DND-41 (cell line): ENCODE data around the gene ARID2.
A peak's percentile ranks its signal among the peaks of the same experiment; 100 is the strongest.

ENCODE experiments used
- ATAC-seq: fragments of 200-7000 bp; cut with Tn5 transposase; 3 replicates; pipeline ENCODE4 v1.9.1; 2021; ENCODE audit warnings: low read depth; ENCODE audit not compliant: insufficient read depth
- DNase-seq: peaks from one replicate; pipeline ENCODE4 v3.0.0-alpha.2; 2020
- H2AFZ ChIP-seq: 2 replicates; pipeline ENCODE4 v1.6.0; 2012; ENCODE audit warnings: low read depth, low read length
- H3K27ac ChIP-seq: 2 replicates; pipeline ENCODE4 v1.5.1; 2012; ENCODE audit warnings: low read length, inconsistent platforms
- H3K27me3 ChIP-seq: fragments of 200-600 bp; sonication (generic); 2 replicates; pipeline ENCODE4 v1.6.0; 2012; ENCODE audit warnings: low read length, mild to moderate bottlenecking, inconsistent platforms; ENCODE audit not compliant: insufficient read depth, poor library complexity
- H3K36me3 ChIP-seq: 2 replicates; pipeline ENCODE4 v1.5.1; 2012; ENCODE audit warnings: low read length, inconsistent platforms; ENCODE audit not compliant: insufficient read depth
- H3K4me1 ChIP-seq: 2 replicates; pipeline ENCODE4 v1.5.1; 2012; ENCODE audit warnings: mild to moderate bottlenecking, low read length; ENCODE audit not compliant: insufficient read depth
- H3K4me2 ChIP-seq: 2 replicates; pipeline ENCODE4 v1.6.0; 2012; ENCODE audit warnings: mild to moderate bottlenecking, moderate library complexity, low read length, inconsistent platforms; ENCODE audit not compliant: insufficient read depth
- H3K4me3 ChIP-seq, 2 experiments: fragments of 200-600 bp in 1 of 2; shearing (Covaris generic) in 1 of 2; 2 replicates each; pipeline ENCODE4 v1.5.1; 2012 to 2016; ENCODE audit warnings: inconsistent platforms in 2 of 2, low read length in 2 of 2, mild to moderate bottlenecking in 2 of 2, low read depth in 1 of 2, moderate library complexity in 1 of 2
- H3K79me2 ChIP-seq: 2 replicates; pipeline ENCODE4 v1.6.0; 2012; ENCODE audit warnings: low read length, inconsistent platforms; ENCODE audit not compliant: insufficient read depth
- H3K9ac ChIP-seq: 2 replicates; pipeline ENCODE4 v1.6.0; 2012; ENCODE audit warnings: low read depth, mild to moderate bottlenecking, inconsistent platforms, low read length, moderate library complexity
- H3K9me3 ChIP-seq: 2 replicates; pipeline ENCODE4 v1.5.1; 2012; ENCODE audit warnings: low read length, moderate library complexity, mild to moderate bottlenecking, inconsistent platforms; ENCODE audit not compliant: insufficient read depth, severe bottlenecking
- H4K20me1 ChIP-seq: 2 replicates; pipeline ENCODE4 v1.6.0; 2012; ENCODE audit warnings: low read length; ENCODE audit not compliant: insufficient read depth
- CTCF ChIP-seq: IDR thresholded peaks from 2 replicates; pipeline ENCODE4 v1.5.1; 2012; ENCODE audit warnings: borderline replicate concordance, low read length, moderate library complexity, mild to moderate bottlenecking; ENCODE audit not compliant: poor library complexity, severe bottlenecking; ENCODE audit errors: extremely low read depth
- EZH2 ChIP-seq: IDR thresholded peaks from 3 replicates; pipeline ENCODE4 v1.6.1; 2012; ENCODE audit warnings: borderline replicate concordance, low read depth, mild to moderate bottlenecking, moderate library complexity, low read length, inconsistent platforms; ENCODE audit not compliant: severe bottlenecking

Gene ARID2

GRCh38 chr12:45883187-45883586 is 153.7 kb downstream of the ARID2 start:
- H3K27ac ChIP-seq, result no peak overlapping the region
- no peak overlapping the region for H3K9ac ChIP-seq
- no peaks in the 10 kb centered on the region for H3K27me3 ChIP-seq
- no peaks in the 10 kb centered on the region for H4K20me1 ChIP-seq
- no peak for TF ChIP-seq CTCF
- no peak for TF ChIP-seq EZH2
- peaks cover 83% of the 10 kb centered on the region for H3K36me3 ChIP-seq
- H3K4me1 ChIP-seq, result no peaks in the 10 kb centered on the region
- no peak overlapping the region for H3K4me3 ChIP-seq
- H3K4me2 ChIP-seq, result no peak overlapping the region
- no peaks in the 10 kb centered on the region for H3K9me3 ChIP-seq
- peaks cover 33% of the 10 kb centered on the region for H3K79me2 ChIP-seq
- ATAC-seq (no peak), DNase-seq (no peak)
- no peak overlapping the region for H2AFZ ChIP-seq

- H3K79me2 ChIP-seq, result peaks cover 12% of the 10 kb centered on the region
- DNase-seq, result no peak
- H3K9ac ChIP-seq, result no peak overlapping the region
- H4K20me1 ChIP-seq, result no peaks in the 10 kb centered on the region
- H3K27ac ChIP-seq, result no peak overlapping the region
- H3K9me3 ChIP-seq, result no peaks in the 10 kb centered on the region
- no peaks in the 10 kb centered on the region for H3K27me3 ChIP-seq
- no peak overlapping the region for H3K4me3 ChIP-seq
- no peak overlapping the region for H2AFZ ChIP-seq
- H3K36me3 ChIP-seq, result peaks cover 71% of the 10 kb centered on the region
- TF ChIP-seq EZH2, result no peak
- no peak for TF ChIP-seq CTCF
- no peaks in the 10 kb centered on the region for H3K4me1 ChIP-seq
- ATAC-seq, result no peak
- no peak overlapping the region for H3K4me2 ChIP-seq
Observed at GRCh38 chr12:45886685-45887084, 157.2 kb downstream of the ARID2 start.

- Histone ChIP-seq H3K4me2 (no peak overlapping the region), H3K4me1 (no peaks in the 10 kb centered on the region), H4K20me1 (no peaks in the 10 kb centered on the region), H3K9me3 (no peaks in the 10 kb centered on the region), H3K9ac (no peak overlapping the region), H3K36me3 (peaks cover 70% of the 10 kb centered on the region), H3K4me3 (no peak overlapping the region), H3K27ac (no peak overlapping the region), H3K79me2 (peaks cover 4% of the 10 kb centered on the region; the same call in 1 of the 2 replicates), H2AFZ (no peak overlapping the region), H3K27me3 (no peaks in the 10 kb centered on the region)
- DNase-seq, result no peak
- TF ChIP-seq EZH2 (no peak), CTCF (no peak)
- ATAC-seq, result no peak
Observed at GRCh38 chr12:45887544-45887943, 158.0 kb downstream of the ARID2 start.

- no peak overlapping the region for H2AFZ ChIP-seq
- no peaks in the 10 kb centered on the region for H3K4me1 ChIP-seq
- H3K4me3 ChIP-seq, result no peak overlapping the region
- no peaks in the 10 kb centered on the region for H3K9me3 ChIP-seq
- no peaks in the 10 kb centered on the region for H4K20me1 ChIP-seq
- no peak overlapping the region for H3K27ac ChIP-seq
- no peak for ATAC-seq
- H3K9ac ChIP-seq, result no peak overlapping the region
- TF ChIP-seq EZH2 (no peak), CTCF (peak; percentile 13)
- no peaks in the 10 kb centered on the region for H3K27me3 ChIP-seq
- peaks cover 69% of the 10 kb centered on the region for H3K36me3 ChIP-seq
- no peaks in the 10 kb centered on the region for H3K79me2 ChIP-seq
- DNase-seq, result no peak
- no peak overlapping the region for H3K4me2 ChIP-seq
Observed at GRCh38 chr12:45890276-45890675, 160.8 kb downstream of the ARID2 start.
